Measurements from ENCODE around the gene ZDHHC16.
A peak's percentile ranks its signal among the peaks of the same experiment; 100 is the strongest.
"Not testable (repeated sequence)": the region's sequence is repeated elsewhere in the genome, so short reads cannot be mapped to it uniquely, and the experiment has no call there.

ZDHHC16 gene

DNA sequence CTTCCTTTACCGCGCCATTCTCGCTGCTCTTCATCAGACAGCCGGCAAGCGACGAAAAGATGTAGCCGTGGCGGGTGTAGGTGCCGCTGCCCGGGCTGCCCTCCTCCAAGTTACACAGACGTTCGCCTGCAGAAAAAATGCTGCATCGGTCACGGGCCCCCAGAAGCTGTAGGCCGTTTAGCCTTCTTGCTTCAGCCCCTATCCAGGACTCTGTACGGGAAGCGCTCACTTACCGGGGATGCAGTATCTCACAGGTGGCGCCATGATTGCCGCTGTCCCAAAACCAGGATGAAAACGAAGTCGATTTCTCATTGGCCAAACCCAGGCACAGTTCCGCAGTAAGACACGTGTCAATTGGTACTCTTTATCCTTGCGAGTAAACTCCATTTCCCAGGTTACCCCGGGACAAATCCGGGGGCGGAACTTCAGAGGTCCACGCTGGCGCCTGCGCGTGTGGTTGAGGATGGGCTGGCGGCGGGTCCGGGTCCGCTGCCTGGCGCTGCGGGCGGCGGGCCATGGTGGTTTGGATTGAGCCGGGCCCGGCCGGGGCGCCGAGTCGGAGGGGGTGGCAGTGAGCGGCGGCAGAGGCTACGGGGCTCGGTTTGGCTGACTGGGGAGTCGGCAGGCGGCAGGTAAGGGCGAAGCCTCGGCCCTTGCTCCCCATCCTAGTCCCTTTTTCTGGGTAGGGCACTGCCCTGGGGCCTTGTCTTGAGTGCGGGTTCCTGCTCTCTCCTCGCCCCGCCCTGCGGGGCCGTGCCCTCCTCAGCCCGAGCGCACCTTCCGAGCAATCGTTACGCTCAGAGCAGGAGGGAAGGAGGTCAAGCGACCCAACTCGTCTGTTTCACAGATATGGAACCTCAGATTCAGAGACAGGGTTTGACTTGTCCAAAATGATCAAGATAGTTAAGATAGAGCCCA lies at the start of gene ZDHHC16, which contains the start of gene EXOSC1:
ZDHHC16 (plus strand) TSS at position 454 of the 918 bp plus-strand sequence. CDS start 5,501 bp downstream, outside the sequence.
EXOSC1 (minus strand) TSS at position 285 of the 918 bp plus-strand sequence; CDS start at position 264, 21 bp downstream.
- DNase-seq (ENCODE audit: low spot score), result peak; percentile 93

DNA sequence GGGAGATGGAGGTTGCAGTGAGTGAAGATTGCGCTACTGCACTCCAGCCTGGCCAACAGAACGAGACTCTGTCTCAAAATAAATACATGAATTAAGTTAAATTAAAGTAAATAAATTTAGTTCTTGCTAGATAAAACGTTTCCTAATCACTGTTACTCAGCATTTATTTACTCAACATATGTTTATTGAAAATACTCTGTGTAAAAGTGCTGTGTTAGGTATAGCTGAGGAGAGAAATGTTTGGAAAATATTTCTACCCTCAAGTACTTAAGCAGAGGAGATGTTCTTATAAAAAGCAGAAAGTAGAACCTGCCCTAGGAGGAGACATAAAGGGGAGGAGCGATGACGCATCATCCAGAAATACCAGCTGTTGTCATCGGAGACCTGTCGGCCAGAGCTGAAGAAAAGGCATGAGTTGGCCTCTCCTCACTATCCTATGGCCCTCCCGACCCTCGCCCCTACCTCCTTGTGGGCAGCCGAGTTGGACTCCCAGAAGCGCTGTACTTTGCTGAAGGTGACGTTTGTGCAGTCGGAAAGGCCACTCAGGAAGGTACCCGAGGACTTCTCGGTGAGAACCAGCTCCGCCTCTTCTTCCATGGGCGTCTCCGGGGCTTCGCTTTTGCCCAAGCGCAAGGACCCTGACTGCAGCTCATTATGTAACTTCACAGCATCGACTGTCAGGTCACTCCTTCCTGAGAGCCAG lies 46.0 kb upstream of the ZDHHC16 start:
- DNase-seq (ENCODE audit: low spot score), result peak; percentile 27

DNA sequence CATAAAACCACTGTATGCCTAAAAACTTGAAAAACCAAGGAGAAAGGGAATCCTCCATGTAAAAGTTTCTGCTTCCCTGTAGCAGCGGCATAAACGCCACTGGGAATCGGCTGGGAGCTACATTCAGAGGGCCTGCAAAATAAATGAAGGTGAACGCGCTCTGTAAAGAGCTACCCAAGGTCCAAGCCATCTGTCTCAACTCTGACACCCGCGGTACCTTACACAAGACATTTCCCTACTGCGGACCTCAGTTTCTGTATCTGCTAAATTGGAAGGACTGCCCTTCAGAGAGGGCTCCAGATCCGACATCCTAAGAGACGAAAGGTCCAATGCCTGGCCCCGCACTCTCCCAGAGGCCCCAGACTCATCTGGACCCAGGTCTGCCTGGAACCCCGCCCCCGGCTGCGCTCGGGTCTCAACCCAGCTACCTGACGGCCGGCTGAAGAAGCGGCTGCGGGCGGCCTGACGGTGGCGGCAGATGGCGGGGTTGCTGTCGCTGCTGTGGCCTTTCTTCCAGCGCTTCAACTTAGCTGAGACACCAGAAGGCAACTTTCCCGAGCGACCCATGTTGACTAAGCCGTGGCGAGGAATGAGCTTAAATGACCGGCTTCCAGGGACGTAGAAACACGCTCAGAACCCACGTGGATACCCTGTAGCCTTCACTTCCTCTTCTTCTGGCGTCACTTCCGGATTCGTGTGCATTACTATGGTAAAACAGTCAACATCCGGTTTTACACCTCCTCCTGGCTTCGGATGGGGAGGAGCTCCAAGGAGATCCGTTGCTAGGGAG lies 45.1 kb upstream of the ZDHHC16 start, which contains the start of gene RRP12:
RRP12 (minus strand) TSS at position 676 of the 790 bp plus-strand sequence; CDS start at position 567, 109 bp downstream.
- DNase-seq (ENCODE audit: low spot score), result peak; percentile 94

DNA sequence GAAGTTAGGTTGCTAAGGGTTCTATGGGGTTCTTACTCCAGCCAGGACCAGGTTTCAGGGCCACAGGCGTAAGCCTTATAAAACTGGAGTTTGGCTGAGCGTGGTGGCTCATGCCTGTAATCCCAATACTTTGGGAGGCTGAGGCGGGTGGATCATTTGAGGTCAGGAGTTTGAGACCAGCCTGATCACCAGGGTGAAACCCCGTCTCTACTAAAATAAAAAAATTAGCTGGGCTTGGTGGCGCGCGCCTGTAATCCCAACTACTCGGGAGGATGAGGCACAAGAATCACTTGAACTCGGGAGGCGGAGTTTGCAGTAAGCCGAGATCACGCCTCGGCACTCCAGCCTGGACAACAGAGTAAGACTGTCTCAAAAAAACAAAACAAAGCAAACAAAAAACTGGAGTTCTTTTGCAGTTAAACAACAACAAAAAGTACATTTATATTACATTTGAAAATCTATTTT lies 44.5 kb upstream of the ZDHHC16 start:
- no peak for DNase-seq (ENCODE audit: low spot score)

- DNase-seq (ENCODE audit: low spot score), result no peak
Measured at GRCh38 chr10:97404044-97404443, 41.9 kb upstream of the ZDHHC16 start.

- DNase-seq (ENCODE audit: low spot score), result no peak
Measured at GRCh38 chr10:97406064-97406463, 39.9 kb upstream of the ZDHHC16 start.

- DNase-seq (ENCODE audit: low spot score), result not testable (repeated sequence)
Measured at GRCh38 chr10:97406483-97406882, 39.5 kb upstream of the ZDHHC16 start.

DNA sequence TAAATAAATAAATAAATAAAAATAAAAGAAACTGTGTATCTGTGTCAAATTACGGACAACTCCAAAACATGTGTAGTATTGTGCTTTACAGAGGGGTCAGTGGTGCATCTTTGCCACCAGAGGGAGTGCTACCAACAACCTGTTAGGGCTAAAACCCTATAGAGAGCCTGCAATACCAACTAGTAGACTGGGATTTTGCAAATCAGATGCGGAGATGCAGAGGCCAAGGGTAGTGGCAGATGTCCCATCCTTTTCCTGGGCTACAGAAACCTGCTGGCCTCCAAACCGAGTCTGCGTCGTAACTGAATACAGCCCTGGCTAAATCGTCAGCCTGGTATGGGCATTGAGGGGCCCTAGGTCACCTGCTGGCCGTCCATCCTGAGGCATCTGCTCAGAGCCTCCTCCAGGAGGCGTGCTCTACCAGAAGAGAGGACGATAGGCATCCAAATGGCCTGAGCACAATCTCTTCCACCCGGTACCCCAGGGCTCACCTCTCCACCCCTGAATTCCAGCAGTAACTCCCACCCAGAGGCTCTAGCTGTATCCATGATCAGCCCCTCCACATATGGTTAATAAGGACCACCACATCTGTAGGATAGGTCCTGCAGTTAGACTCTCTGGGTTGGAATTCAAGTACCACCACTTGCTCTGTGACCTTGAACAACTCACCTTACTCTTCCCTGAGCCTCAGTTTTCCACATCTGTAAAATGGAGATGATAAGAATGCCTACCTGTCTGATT lies 38.6 kb upstream of the ZDHHC16 start:
- DNase-seq (ENCODE audit: low spot score), result peak; percentile 85

GRCh38 chr10:97407952-97408248 lies 38.1 kb upstream of the ZDHHC16 start:
- DNase-seq (ENCODE audit: low spot score), result no peak

DNA sequence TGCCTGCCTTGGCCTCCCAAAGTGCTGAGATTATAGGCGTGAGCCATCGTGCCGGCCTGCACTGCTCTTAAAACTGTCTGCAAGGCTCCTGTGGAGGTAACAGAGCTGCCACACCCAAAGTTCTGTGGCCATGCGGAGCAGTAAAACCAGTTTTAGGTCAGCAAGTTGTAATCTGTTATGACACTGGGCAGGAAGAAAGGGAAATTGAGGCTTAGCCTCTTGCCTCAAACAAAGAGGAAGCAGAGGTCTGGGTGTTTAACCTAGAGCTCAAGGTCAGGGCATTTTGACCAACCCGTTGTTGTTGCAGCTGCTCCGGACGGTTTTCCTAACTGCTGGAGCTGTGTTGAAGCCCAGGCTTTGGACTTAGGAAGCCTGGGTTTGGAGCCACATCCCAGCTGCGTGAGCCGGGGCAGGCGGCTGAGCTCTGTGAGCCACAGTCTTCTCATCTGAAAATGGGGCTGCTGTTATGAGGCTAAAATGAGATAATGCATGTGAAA lies 37.4 kb upstream of the ZDHHC16 start:
- DNase-seq (ENCODE audit: low spot score), result no peak

DNA sequence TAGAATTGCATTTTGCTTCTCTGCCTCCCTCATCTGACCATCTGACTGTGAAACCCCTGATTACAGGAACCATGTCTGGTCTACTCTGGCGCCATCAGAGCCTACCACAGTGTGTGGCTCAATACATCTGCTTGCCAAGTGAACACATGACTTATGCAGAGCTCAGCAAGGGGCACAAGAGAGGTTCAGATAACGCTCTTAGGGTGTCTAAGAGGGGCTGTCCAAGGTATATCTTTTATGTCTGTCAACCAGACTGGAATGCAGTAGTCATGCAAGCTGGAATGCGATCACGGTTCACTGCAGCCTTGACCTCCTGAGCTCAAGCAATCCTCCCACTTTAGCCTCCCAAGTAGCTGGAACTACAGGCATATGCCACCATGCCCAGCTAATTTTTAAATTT lies 34.6 kb upstream of the ZDHHC16 start:
- no peak for DNase-seq (ENCODE audit: low spot score)

DNA sequence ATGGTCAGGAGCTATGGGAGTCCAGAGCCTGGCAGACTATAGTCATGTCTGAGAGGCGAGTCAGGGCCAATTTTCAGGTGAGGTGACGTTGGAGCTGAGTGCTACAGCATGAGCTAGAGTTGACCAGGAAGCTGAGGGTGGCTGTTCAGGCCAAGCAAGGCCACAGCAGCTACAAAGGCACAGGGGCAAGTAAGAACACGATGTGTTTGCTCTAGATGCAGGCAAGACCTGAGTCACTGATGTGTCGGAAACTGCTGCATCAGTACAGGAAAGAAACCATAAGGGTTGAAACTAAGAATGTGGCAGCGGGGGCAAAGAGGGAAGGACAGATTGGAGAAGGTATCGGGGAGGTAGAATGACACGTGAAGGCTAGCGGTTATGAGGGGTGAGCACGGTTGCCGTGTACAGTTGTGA lies 33.1 kb upstream of the ZDHHC16 start:
- no peak for DNase-seq (ENCODE audit: low spot score)

DNA sequence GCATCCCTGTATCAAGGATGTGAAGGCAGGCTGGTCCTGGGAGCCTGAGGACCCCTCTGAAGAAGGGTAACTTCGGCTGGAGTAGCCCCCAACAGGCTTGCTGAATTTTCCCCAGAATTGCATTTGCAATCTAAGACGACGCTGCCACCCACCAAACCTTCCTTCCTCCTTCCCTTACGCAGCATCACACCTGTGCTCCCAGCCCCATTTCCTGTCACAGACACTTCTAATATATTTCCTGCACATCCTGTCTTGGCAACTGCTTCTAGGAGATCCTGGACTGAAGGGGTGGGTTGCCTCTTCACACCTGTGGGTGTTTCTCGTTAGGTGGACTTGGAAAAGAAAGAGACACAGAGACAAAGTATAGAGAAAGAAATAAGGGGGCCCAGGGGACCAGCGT lies 29.4 kb upstream of the ZDHHC16 start:
- no peak for DNase-seq (ENCODE audit: low spot score)

DNA sequence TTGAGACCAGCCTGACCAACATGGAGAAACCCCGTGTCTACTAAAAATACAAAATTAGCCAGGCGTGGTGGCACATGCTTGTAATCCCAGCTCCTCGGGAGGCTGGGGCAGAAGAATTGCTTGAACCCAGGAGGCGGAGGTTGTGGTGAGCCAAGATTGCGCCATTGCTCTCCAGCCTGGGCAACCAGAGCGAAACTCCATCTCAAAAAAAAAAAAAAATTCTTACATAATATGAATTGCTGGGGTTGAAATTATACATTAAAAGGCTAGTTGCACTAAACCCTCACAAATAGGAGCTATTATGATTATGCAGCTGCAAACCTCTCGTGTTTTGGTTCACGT lies 22.2 kb upstream of the ZDHHC16 start:
- not testable (repeated sequence) for DNase-seq (ENCODE audit: low spot score)

DNA sequence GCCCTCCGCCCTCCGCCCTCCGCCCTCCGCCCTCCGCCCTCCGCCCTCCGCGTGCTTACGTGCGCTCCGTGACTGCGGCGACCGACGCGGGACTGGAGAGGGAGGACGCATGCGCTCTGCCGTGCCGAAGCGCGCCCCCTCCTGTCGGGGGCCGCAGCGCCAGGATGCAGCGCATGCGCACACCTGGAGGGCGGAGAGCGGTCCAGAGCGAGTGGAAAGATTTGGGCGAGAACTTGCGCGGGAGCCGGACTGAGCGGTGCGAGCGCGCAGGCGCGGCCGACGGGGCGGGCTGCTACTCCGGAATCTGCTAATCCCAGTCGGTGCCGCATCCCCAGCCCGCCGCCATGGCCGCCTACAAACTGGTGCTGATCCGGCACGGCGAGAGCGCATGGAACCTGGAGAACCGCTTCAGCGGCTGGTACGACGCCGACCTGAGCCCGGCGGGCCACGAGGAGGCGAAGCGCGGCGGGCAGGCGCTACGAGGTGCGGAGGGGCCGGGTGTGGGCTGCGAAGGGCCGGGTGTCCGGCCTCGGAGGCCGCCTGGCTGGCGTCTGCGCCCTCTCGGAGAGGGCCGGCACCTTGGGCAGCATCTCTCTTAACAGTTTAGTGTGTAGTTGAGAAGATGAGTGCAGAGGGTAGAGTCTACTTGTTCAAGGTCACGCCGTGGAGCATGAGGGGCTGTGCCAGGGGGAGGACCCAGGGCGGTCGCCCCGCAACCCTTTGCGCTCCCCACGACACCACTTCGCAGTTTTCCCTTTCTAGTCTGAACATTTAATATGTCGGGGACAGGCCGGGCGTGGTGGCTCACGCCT lies 19.8 kb upstream of the ZDHHC16 start, which contains the start of gene PGAM1:
PGAM1 (plus strand) TSS at position 228 of the 812 bp plus-strand sequence; CDS start at position 345, 117 bp downstream.
- peak; percentile 96 for DNase-seq (ENCODE audit: low spot score)

GRCh38 chr10:97426776-97427570 lies 19.0 kb upstream of the ZDHHC16 start:
- DNase-seq (ENCODE audit: low spot score), result no peak

DNA sequence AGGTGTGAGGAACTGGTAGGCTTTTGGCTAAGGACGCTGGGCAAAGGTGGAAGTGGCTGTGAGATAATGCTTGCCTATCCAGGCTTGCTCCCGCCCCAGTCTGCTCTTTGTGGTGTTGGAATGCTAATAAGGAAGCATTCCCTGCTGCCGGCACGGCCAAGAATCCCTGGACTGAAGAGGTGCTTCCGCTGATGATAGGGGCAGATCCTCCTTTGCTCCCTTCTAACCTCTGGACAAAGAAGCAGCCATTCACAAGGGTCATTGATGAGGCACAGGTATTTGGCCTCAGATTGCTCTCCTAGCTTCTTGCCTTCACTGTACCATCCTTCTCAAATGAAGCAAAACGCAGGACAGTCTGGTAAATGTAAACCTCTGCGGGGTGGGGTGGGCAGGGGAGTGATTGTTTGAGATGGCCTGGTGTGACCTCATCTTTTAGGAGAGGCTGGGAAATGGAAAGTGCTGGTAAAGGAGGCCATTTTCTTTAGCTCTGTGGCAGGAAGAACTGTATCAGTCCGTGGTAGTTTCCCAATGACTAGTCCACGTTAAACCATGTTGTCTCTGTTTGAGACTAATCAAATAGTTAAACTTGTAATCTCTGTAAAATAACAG lies 18.3 kb upstream of the ZDHHC16 start:
- peak; percentile 35 for DNase-seq (ENCODE audit: low spot score)

DNA sequence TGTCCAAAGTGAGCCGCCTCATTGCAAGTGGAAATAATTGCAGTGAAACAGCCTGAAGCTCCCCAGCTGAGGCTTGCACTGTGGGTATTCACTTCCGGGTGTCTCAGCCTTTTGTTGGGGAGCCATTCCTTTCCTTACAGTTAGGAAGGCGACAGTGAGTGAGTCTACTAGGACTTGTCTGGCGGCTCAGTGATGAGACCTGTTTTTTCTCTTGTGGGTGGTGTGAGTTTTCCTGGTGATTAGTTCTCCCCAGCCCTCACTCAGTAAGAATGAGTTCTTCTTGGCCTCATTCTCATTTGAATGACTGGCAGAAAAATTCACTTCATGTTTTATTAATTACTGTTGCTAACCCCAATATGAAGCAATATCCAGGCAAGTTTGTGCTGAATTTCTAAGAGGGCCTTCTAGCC lies 17.4 kb upstream of the ZDHHC16 start:
- DNase-seq (ENCODE audit: low spot score), result peak; percentile 51

DNA sequence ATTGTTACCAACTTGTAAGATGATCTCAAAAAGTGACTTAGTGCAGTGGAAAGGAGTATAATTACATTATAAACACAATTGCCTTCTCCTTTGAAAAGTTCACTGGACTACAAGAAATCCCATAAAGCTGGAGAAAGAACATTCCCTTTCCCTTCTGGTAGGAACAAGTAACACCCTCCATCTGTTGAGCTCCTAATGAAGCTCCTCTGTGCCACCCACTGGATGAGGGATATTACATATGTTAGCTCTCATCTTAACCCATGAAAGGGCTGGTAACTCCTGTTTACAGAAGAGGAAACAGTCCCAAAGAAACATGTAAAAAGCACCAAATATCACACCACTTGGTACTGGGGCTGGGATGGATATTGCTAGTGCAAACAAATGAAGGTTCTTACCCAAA lies 11.9 kb upstream of the ZDHHC16 start:
- no peak for DNase-seq (ENCODE audit: low spot score)
